ENCODE measurements around the gene SPATA1. TPM values are rescaled to one million over a fixed set of nuclear protein-coding genes. Genes with fewer than 3 reads are reported as not detected.

SPATA1 gene
- total RNA-seq, 4 donors from 2014 or later, result 0.18 to 1.9 (median 1.1) TPM; not detected in 1

DNA sequence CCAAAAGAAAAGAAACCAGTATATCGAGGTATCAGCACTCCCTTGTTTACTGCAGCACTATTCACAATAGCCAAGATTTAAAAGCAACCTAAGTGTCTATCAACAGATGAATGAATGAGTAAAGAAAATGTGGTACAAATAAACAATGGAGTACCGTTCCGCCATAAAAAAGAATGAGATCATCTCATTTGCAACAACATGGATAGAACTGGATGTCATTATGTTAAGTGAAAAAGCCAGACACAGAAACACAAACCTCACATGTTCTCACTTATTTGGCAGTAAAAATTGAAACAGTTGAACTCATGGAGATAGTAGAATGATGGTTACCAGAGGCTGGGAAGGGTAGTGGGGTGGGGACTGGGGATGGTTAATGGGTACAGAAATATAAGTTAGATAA lies 4.5 kb downstream of the SPATA1 start:
- TF ChIP-seq, protein P1, sequence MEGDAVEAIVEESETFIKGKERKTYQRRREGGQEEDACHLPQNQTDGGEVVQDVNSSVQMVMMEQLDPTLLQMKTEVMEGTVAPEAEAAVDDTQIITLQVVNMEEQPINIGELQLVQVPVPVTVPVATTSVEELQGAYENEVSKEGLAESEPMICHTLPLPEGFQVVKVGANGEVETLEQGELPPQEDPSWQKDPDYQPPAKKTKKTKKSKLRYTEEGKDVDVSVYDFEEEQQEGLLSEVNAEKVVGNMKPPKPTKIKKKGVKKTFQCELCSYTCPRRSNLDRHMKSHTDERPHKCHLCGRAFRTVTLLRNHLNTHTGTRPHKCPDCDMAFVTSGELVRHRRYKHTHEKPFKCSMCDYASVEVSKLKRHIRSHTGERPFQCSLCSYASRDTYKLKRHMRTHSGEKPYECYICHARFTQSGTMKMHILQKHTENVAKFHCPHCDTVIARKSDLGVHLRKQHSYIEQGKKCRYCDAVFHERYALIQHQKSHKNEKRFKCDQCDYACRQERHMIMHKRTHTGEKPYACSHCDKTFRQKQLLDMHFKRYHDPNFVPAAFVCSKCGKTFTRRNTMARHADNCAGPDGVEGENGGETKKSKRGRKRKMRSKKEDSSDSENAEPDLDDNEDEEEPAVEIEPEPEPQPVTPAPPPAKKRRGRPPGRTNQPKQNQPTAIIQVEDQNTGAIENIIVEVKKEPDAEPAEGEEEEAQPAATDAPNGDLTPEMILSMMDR (IDR thresholded peaks at IDR 0.05), result no peak
- no peak for TF ChIP-seq POLR2A (IDR thresholded peaks at IDR 0.05)
- Histone ChIP-seq H3K27ac (no peak overlapping the region), H3K27me3 (no peaks in the 10 kb centered on the region), H3K9me3 (no peaks in the 10 kb centered on the region), H3K4me3 (no peak overlapping the region), H3K36me3 (no peaks in the 10 kb centered on the region), H3K4me1 (peaks cover 0 to 5% (median 0%) of the 10 kb centered on the region in 4 donors)
- no peak for DNase-seq

DNA sequence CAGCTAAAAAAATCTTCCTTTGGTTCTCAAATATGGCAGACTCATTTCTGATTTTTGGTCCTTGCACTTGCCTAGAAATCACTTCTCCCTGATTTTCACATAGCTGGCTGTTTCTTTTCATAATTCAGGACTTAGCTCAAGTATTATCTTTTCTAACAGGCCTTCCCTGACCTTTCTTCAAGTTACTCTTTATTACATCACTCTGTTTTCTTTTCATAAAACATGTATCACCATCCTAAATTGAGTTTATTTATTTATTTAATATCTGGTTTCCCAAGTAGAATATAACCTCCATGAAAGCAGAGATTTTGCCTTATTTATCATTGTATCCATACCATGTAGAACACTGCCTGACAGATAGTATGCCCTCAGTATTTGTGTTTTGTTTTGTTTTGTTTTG lies 18.4 kb downstream of the SPATA1 start:
- no peaks in the 10 kb centered on the region for H3K9me3 ChIP-seq
- TF ChIP-seq, protein P1 (IDR thresholded peaks at IDR 0.05), result no peak
- TF ChIP-seq POLR2A (IDR thresholded peaks at IDR 0.05), result no peak
- no peaks in the 10 kb centered on the region for H3K36me3 ChIP-seq

GRCh38 chr1:84525779-84526178 lies 19.6 kb downstream of the SPATA1 start:
- Histone ChIP-seq H3K4me3 (no peak overlapping the region), H3K36me3 (no peaks in the 10 kb centered on the region), H3K27ac (no peak overlapping the region), H3K4me1 (no peaks in the 10 kb centered on the region), H3K27me3 (no peaks in the 10 kb centered on the region), H3K9me3 (no peaks in the 10 kb centered on the region)
- TF ChIP-seq, protein P1 (IDR thresholded peaks at IDR 0.05), result no peak
- no peak for TF ChIP-seq POLR2A (IDR thresholded peaks at IDR 0.05)
- DNase-seq, result no peak

More for the DNA sequence above, 18.4 kb downstream of the SPATA1 start:
- Histone ChIP-seq H3K27me3 (no peaks in the 10 kb centered on the region), H3K4me3 (no peak overlapping the region), H3K4me1 (no peaks in the 10 kb centered on the region), H3K27ac (no peak overlapping the region)
- no peak for DNase-seq

DNA sequence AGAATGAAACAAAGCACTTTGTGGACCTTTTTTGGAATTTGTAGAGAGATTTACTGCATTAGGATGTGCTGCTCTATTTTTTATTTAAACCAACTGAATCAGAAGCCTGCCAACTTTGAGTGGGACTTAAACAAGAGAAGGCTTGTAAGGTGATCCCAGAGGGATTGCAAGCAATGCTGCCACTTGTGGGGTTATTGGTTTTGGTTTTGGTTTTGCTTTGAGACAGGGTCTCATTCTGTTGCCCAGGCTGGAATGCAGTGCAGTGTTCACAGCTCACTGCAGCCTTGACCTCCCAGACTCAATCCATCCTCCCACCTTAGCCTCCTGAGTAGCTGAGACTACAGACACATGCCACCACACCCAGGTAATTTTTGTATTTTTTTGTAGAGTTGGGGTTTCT lies 32.4 kb downstream of the SPATA1 start:
- no peaks in the 10 kb centered on the region for H3K9me3 ChIP-seq
- TF ChIP-seq, protein P1 (IDR thresholded peaks at IDR 0.05), result no peak
- TF ChIP-seq POLR2A (IDR thresholded peaks at IDR 0.05), result no peak
- peaks cover 0 to 4% (median 0%) of the 10 kb centered on the region in 3 donors for H3K36me3 ChIP-seq
- H3K4me1 ChIP-seq, result no peaks in the 10 kb centered on the region
- no peak overlapping the region for H3K4me3 ChIP-seq
- DNase-seq, result no peak
- no peak overlapping the region for H3K27ac ChIP-seq
- no peaks in the 10 kb centered on the region for H3K27me3 ChIP-seq

DNA sequence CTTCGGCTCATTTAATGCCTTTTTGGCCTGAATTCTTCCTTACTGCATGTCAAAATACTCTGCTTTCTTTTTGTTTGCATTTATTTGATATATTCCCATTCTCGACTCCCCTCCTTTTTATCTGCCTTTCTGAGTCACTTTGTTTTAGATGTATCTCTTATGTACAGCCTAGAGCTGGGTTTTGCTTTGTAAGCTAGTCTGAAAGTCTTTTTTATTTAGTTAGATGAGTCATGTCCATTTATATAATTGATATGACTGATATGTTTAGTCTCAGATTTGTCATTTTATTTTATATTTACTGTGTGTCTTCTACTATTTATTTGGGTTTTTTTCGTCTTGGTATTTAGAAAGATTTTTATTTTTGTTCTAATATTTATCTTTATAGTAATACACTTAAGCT lies 33.8 kb downstream of the SPATA1 start:
- TF ChIP-seq, protein P1 (IDR thresholded peaks at IDR 0.05), result no peak
- TF ChIP-seq POLR2A (IDR thresholded peaks at IDR 0.05), result no peak
- Histone ChIP-seq H3K4me3 (no peak overlapping the region), H3K9me3 (no peaks in the 10 kb centered on the region), H3K4me1 (no peaks in the 10 kb centered on the region), H3K27me3 (no peaks in the 10 kb centered on the region), H3K36me3 (peaks cover 0 to 4% (median 0%) of the 10 kb centered on the region in 3 donors), H3K27ac (no peak overlapping the region)
- no peak for DNase-seq

GRCh38 chr1:84540759-84541158 lies 34.6 kb downstream of the SPATA1 start:
- H3K27me3 ChIP-seq, result no peaks in the 10 kb centered on the region
- no peak overlapping the region for H3K27ac ChIP-seq

More at GRCh38 chr1:84540759-84541158, 34.6 kb downstream of the SPATA1 start:
- DNase-seq, result no peak
- H3K4me1 ChIP-seq, result no peaks in the 10 kb centered on the region
- H3K4me3 ChIP-seq, result no peak overlapping the region
- peaks cover 0 to 4% (median 0%) of the 10 kb centered on the region in 3 donors for H3K36me3 ChIP-seq
- H3K9me3 ChIP-seq, result no peaks in the 10 kb centered on the region
- TF ChIP-seq, protein P1 (IDR thresholded peaks at IDR 0.05), result no peak
- TF ChIP-seq POLR2A (IDR thresholded peaks at IDR 0.05), result no peak

Data from Peyer's patch (tissue), 4 donors.